Lung (tissue), 12 donors: ENCODE results near the gene CANT1. TPM values are rescaled to one million over a fixed set of nuclear protein-coding genes. Genes with fewer than 3 reads are reported as not detected.

Experiments
- ATAC-seq: fragments of 200-7000 bp; cut with Tn5 transposase; one replicate; pipeline ENCODE4 v1.9.1; 2020; ENCODE audit warnings: moderate number of reproducible peaks; ENCODE audit not compliant: insufficient read depth, low FRiP score
- DNase-seq, 3 donors: peaks; one replicate each; pipeline ENCODE4 v3.0.0-alpha.2; 2013 to 2017
- H3K27ac ChIP-seq, 2 donors: one replicate each; pipeline ENCODE4 v1.5.1; 2013; ENCODE audit warnings: mild to moderate bottlenecking in 2 of 2, moderate library complexity in 2 of 2, control low read depth in 1 of 2, inconsistent platforms in 1 of 2, low read depth in 1 of 2, low read length in 1 of 2
- H3K27me3 ChIP-seq, 3 donors: one replicate each; pipeline ENCODE4 v1.5.1; 2013; ENCODE audit warnings: low read length in 2 of 3; ENCODE audit not compliant: control insufficient read depth in 3 of 3, insufficient read depth in 3 of 3
- H3K36me3 ChIP-seq, 4 donors: one replicate each; pipeline ENCODE4 v1.5.1; 2013; ENCODE audit warnings: low read length in 4 of 4, mild to moderate bottlenecking in 1 of 4, moderate library complexity in 1 of 4; ENCODE audit not compliant: control insufficient read depth in 4 of 4, insufficient read depth in 4 of 4
- H3K4me1 ChIP-seq, 5 donors: one replicate each; pipeline ENCODE4 v1.5.1; 2013; ENCODE audit warnings: low read length in 5 of 5, mild to moderate bottlenecking in 2 of 5, moderate library complexity in 1 of 5; ENCODE audit not compliant: control insufficient read depth in 5 of 5, insufficient read depth in 5 of 5
- H3K4me3 ChIP-seq: one replicate; pipeline ENCODE4 v1.5.1; 2013; ENCODE audit warnings: mild to moderate bottlenecking, control low read depth, moderate library complexity
- H3K9ac ChIP-seq, 2 donors: one replicate each; pipeline ENCODE4 v1.5.1; 2013; ENCODE audit warnings: low read length in 2 of 2, control low read depth in 1 of 2; ENCODE audit not compliant: insufficient read depth in 1 of 2
- H3K9me3 ChIP-seq, 4 donors: one replicate each; pipeline ENCODE4 v1.5.1; 2013; ENCODE audit warnings: low read length in 3 of 4, mild to moderate bottlenecking in 1 of 4, moderate library complexity in 1 of 4; ENCODE audit not compliant: control insufficient read depth in 4 of 4, insufficient read depth in 3 of 4
- CTCF ChIP-seq: IDR thresholded peaks from 2 replicates; pipeline ENCODE4 v1.5.1; 2012; ENCODE audit warnings: mild to moderate bottlenecking; ENCODE audit errors: control extremely low read depth, extremely low read depth
- WGBS, 2 donors: extraction: QIAGEN DNeasy Blood & Tissue Kit; methylation state at CpG; one replicate each; pipeline ENCODE4 v1.1.7; 2013; 5-methylcytosine and 5-hydroxymethylcytosine counted together
- polyA plus RNA-seq, 2 donors: library from polyadenylated mRNA; stranded (reverse); fragments of 200-250 nt; gene quantifications; one replicate each; pipeline ENCODE4 v1.2.1, GENCODE V29; 2013
- total RNA-seq, 2 donors: library from RNA; depleted of rRNA in 1 of 2; stranded (reverse); fragments of >200 nt in 1 of 2; gene quantifications; one replicate each; pipeline ENCODE4 v1.2.1, GENCODE V29; 2014 to 2021
- donor health status: control.
- donor health status: control.
- donor health status: Bipolar disorder and iron deficiency.
- donor health status: healthy.
- donor health status: DM: yes; HTN: yes; CAD: no.

Gene CANT1
- total and polyA plus RNA-seq, 4 donors: 8.5 to 75.8 (median 48.7) TPM

- Histone ChIP-seq H3K27me3 (no peaks in the 10 kb centered on the region), H3K9me3 (no peaks in the 10 kb centered on the region), H3K27ac (no peak overlapping the region), H3K4me1 (peaks cover 0 to 20% (median 14%) of the 10 kb centered on the region in 5 donors), H3K9ac (no peak overlapping the region), H3K36me3 (peaks cover 0 to 4% (median under 1%) of the 10 kb centered on the region in 4 donors), H3K4me3 (no peak overlapping the region)
- TF ChIP-seq CTCF: no peak
- no peak for ATAC-seq
- DNase-seq: no peak
- WGBS, 2 donors: 71 to 79% methylated on average over 5 of the region's 5 CpGs
Observed at GRCh38 chr17:79011451-79012147, 2.0 kb upstream of the CANT1 start.

- peaks cover 0 to 26% (median 19%) of the 10 kb centered on the region in 5 donors for H3K4me1 ChIP-seq
- 53 to 66% methylated on average over 7 of the region's 7 CpGs for WGBS, 2 donors
- TF ChIP-seq CTCF: no peak
- peak overlapping the region; percentile 11 to 65 for H3K9ac ChIP-seq
- H3K9me3 ChIP-seq: no peaks in the 10 kb centered on the region
- no peak overlapping the region for H3K4me3 ChIP-seq
- no peak for ATAC-seq
- peaks cover 0 to 5% (median 4%) of the 10 kb centered on the region in 4 donors for H3K36me3 ChIP-seq
- peak overlapping the region in 1 of 2 donors; percentile 78 for H3K27ac ChIP-seq
- H3K27me3 ChIP-seq: no peaks in the 10 kb centered on the region
- no peak for DNase-seq
Observed at GRCh38 chr17:79010304-79010646, 711 bp upstream of the CANT1 start.

DNA sequence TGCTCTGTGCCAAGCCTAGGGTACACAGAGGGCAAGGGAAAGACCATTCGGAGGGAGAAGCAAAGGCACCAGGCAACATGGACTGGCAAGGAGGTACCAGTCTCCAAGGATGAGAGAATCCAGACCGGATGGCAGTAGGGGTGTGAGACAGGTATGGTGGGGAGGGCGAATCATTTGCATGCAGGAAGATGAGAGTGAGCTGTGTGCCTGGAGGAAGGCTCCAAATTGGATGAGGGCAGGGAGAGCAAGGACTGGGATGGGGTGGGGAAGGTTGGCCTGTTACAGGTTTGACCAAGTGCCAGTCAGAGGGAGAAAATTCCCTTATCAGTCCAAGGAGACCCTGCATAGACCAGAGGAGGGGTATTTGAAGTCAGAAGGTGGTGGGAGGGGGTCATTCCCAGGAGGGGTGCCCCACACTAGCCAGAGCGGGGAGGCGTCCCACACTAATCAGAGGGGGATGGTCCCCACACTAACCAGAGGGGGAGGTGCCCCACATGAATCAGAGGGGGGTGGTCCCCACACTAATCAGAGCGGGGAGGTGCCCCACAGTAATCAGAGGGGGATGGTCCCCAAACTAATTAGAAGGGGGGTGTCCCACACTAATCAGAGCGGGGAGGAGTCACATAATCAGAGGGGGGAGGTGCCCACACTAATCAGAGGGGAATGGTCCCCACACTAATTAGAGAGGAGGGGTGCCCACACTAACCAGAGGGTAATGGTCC, 737 bp downstream of the CANT1 start:
- no peak for TF ChIP-seq CTCF
- Histone ChIP-seq H3K27ac (peak overlapping the region; percentile 86 to 97), H3K9ac (peak overlapping the region; percentile 89), H3K9me3 (no peaks in the 10 kb centered on the region), H3K36me3 (peaks cover 0 to 5% (median 4%) of the 10 kb centered on the region in 4 donors), H3K4me3 (peak overlapping the region; percentile 83), H3K4me1 (peaks cover 0 to 29% (median 19%) of the 10 kb centered on the region in 5 donors), H3K27me3 (no peaks in the 10 kb centered on the region)
- DNase-seq: no peak
- ATAC-seq: no peak
- WGBS, 2 donors: 40 to 48% methylated on average over 5 to 7 of the region's 7 CpGs
